ENCODE results near the gene TSR3.
A peak's percentile ranks its signal among the peaks of the same experiment; 100 is the strongest.

TSR3 gene

GRCh38 chr16:1323296-1324239, 28.1 kb downstream of the TSR3 start:
- no peak for DNase-seq (ENCODE audit: low read depth)

- no peak for DNase-seq (ENCODE audit: low read depth)
Observed at GRCh38 chr16:1322407-1322806, 29.3 kb downstream of the TSR3 start.

- DNase-seq (ENCODE audit: low read depth) = no peak
Observed at GRCh38 chr16:1320658-1321240, 30.9 kb downstream of the TSR3 start.

- DNase-seq (ENCODE audit: low read depth) = no peak
Observed at GRCh38 chr16:1320097-1320496, 31.6 kb downstream of the TSR3 start.

GRCh38 chr16:1319041-1319440, 32.6 kb downstream of the TSR3 start:
- no peak for DNase-seq (ENCODE audit: low read depth)

- no peak for DNase-seq (ENCODE audit: low read depth)
Observed at GRCh38 chr16:1318268-1318545, 33.5 kb downstream of the TSR3 start.

GRCh38 chr16:1317479-1318267, 34.0 kb downstream of the TSR3 start:
- no peak for DNase-seq (ENCODE audit: low read depth)

- DNase-seq (ENCODE audit: low read depth) = no peak
Observed at GRCh38 chr16:1316033-1316405, 35.7 kb downstream of the TSR3 start.

GRCh38 chr16:1315081-1316032, 36.3 kb downstream of the TSR3 start:
- no peak for DNase-seq (ENCODE audit: low read depth)

- DNase-seq (ENCODE audit: low read depth) = no peak
Observed at GRCh38 chr16:1314399-1315068, 37.1 kb downstream of the TSR3 start.

- no peak for DNase-seq (ENCODE audit: low read depth)
Observed at GRCh38 chr16:1313721-1314369, 37.8 kb downstream of the TSR3 start.

GRCh38 chr16:1312903-1313302, 38.8 kb downstream of the TSR3 start:
- no peak for DNase-seq (ENCODE audit: low read depth)

- no peak for DNase-seq (ENCODE audit: low read depth)
Observed at GRCh38 chr16:1312467-1312816, 39.2 kb downstream of the TSR3 start.

GRCh38 chr16:1311738-1312466, 39.8 kb downstream of the TSR3 start:
- DNase-seq (ENCODE audit: low read depth) = no peak

- DNase-seq (ENCODE audit: low read depth) = no peak
Observed at GRCh38 chr16:1311212-1311737, 40.4 kb downstream of the TSR3 start.

- no peak for DNase-seq (ENCODE audit: low read depth)
Observed at GRCh38 chr16:1310832-1311200, 40.9 kb downstream of the TSR3 start.

GRCh38 chr16:1309888-1310831, 41.5 kb downstream of the TSR3 start:
- no peak for DNase-seq (ENCODE audit: low read depth)

GRCh38 chr16:1308977-1309885, 42.4 kb downstream of the TSR3 start, which contains the start of gene UBE2I:
UBE2I (plus strand) TSS chr16:1309636; CDS start chr16:1314031, 4,395 bp downstream.
- peak; percentile 97 for DNase-seq (ENCODE audit: low read depth)

All from HS-27A (cell line).